ENCODE results near the gene NOVA2.
A peak's percentile ranks its signal among the peaks of the same experiment; 100 is the strongest.

The NOVA2 gene

DNA sequence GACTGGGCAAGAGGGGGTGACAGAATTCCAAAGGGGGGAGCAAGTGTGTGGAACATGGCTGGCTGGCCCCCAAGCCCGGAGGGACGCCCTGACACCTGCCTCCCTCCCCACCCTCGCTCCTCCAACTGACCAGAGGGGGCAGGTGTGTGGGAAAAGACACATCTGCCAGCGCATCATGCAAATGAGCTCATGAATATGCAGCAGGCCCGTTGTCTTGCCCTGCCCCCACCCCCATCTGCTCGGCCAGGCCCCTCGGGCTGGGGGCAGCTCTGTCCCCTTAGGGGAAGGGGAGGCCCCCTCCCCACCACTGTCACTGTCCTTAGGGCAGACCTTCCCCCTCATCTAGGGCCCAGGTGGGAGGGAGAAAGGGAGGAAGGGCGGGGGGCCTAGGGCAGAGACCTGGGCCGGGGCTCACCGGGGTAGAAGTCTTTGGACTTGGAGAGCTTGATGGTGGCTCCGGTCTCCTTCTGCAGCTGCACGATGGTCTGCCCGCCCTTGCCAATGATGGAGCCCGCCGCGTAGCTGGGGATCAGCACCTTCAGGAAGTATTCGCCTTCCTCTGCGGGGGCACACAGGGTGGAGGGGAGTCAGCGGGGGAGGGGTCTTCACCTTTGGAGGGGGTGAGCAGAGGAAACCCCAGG, 12.9 kb downstream of the NOVA2 start:
- no peak for FAIRE-seq

DNA sequence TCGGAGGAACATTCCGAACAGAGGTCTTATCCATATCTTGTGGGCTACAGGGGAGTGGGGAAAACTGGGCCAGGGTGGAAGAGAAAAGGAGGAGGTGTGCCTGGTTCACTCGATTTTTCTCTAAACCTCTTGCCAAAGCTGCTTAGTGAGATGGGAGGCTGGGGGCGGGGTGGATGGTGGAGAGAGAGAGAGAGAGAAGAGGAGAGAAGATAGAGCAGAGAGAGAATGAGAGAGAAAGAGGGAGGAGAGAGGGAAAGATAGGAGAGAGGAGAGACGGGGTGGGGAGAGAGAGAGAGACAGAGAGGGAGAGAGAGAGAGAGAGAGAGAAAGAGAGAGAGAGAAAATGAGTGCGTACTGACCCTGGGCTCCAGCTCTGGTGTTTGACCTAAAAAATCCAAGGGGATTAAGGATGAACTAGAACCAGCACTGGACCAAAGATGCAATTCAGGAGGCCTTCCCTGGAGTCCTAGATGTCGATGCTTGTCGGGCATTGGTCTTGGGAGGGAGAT, 14.1 kb downstream of the NOVA2 start:
- no peak for FAIRE-seq

DNA sequence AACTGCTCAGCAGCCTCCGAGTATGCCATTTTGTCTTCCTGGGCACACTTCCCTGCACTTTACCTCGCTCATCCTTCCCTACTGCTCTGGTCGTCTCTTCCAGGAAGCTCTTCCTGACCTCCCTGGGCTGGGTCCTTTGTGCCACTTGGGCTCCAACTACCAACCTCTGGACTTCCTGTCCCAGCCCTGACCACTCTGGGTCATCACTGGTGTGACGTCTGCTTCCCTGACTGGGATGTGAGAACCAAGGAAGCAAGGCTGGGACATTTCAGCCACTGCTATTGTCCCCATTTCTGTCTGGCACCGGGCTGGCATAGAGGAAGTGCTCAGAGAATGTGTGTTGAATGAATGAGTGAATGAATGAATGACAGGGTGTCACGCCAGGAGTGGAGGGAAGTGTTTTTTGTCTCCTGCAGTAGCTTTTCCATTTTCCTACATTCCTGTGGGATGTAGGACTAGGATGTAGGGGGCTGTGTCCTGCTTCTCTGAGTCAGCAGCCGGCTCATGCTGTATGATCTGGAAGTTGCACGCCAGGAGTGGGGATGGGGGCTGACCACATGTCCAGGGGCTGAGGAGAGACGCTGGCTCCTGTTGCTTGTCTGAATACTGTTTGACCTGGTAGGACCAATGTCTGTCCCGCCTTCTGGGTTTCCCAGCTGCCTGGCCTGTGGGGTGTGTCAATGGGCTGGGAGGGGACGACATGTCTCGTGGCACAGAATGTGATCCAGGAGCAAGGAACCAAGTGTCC, 14.7 kb downstream of the NOVA2 start:
- no peak for FAIRE-seq

DNA sequence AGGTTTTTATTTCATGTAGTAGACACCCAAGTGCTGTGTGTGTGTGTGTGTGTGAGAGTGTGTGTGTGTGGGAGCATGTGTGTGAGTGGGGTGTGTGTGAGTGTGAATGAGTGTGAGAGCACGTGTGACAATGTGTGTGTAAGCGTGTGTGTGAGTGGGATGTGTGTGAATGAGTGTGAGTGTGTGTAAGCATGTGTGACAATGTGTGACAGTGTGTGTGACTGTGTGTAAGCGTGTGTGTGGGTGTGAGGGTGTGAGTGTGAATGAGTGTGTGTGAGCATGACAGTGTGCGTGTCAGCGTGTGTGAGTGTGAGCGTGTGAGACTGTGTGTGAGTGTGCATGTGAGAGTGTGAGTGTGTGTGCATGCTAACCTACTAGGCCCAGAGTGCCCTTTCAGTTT, 15.3 kb downstream of the NOVA2 start:
- FAIRE-seq = no peak

DNA sequence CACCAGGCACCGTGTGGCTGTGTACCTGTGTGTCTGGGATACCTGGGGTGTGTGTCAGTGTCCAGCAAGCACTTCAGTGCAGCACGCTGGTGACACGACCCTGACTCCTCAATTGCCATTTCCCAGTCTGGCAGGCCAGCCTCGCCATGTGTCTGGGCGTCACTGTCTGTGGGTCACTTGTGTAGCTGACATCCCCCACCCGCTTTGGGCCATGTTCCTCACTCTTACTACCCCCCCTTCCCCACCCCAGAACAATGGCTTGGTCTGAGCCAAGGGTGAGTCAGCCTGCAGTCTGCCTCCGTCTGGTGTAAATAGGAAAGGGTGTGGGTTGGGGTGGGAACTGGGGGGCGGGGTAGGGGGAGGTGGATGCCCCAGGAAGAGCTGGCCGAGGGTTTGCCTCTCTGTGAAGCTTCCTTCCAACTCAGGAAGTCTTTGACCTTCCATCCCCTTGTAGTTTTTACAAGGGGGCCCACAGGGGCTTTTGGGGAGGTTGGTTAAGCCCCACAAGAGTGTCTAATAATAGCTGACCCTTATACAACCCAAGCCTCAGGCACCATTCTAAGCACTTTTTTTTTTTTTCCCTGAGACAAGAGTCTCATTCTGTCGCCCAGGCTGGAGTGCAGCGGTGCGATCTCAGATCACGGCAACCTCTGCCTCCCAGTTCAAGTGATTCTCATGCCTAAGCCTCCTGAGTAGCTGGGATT, 17.6 kb downstream of the NOVA2 start:
- no peak for FAIRE-seq

DNA sequence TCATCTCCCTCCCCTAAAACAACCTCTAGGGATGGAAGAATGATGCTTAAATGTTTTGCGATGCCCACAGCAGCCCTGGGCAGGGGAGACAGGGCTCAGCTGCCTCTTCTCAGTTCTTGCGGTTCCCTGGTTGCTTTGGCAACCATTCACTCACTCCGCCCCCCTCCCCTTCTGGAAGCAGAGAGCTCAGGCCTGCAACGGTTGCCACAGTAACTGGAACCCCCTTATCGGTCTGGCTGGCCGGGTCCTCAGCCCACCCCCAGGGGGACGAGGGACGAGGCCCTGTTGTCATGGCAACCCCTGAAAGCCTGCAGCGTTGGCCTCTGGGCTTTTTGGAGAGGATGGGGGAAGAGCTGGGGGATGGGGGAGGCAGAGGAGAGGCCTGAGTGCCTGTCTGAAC, 19.5 kb downstream of the NOVA2 start:
- no peak for FAIRE-seq

DNA sequence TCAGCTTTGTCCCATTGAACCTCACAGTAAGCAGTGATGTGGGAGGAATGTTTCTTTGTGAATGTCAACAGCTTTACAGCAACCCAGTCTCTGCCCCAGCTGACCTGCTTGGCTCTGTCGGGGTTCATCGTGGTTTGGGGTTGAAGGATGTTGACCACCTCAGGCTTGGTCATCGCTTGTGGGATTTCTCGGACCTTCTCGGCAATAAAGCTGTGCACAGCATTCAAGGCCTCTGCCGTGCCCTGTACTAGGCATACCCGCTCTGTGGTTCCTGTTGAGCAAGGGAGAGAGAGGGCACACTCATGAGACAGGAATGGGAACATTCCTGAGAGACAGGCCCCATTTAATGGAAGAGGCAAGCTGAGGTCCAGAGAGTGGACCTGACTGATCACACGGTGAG, 20.0 kb downstream of the NOVA2 start:
- no peak for FAIRE-seq

DNA sequence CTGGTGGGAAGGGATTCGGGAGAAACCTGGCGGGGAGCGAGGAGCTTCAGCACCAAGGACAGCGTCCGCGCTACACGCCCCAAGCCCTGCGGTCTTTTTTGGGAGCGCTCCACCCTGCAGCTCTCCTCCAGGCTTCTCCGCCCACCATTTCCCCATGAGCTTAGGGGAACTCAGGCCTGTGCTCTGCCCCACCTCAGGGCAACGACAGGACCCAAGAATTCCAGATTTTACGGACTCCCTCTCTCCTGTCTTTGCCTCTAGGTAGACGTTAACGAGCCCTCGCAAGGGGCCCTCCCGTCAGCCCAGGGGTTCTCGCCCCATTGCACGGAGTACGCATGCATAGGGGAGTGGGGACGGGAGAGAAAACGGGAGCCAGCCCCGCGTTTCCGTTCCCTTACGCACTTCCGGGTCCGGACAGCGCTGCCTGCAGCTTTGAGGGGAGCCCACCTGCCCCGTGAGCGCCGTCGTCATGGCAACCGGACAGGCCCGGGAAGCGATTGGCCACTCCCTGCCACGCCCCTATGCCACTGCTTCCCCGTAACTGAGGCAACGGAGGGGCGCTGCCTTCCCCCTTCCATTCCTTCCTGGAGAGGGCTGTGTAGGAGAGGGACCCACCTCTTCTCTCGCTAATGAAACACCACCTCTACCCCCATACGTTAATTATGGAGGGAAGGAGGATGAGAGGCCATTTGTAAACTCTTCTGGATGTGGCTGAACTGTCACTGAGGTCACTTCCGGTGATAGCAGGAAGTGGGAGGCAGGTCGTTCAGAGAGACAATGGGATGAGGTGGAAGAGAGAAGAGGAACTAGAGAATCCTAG, 20.8 kb downstream of the NOVA2 start:
- FAIRE-seq = peak; percentile 8

DNA sequence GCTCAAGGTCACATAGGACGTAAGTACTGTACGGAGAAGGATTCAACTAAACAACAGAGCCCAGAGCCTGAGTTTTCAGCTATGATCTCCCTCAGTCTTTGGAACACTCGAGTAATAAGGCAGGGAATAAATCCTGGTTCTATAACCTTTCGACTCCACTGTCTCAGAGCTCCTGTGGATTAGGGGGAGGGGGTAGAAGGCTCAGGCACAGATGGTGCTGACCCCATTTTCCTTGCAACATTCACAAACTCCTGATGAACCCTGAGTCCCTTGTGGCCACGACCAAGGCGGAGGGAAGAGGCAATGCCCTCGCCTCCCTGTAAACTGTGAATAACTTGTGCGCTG, 21.4 kb downstream of the NOVA2 start:
- no peak for FAIRE-seq

DNA sequence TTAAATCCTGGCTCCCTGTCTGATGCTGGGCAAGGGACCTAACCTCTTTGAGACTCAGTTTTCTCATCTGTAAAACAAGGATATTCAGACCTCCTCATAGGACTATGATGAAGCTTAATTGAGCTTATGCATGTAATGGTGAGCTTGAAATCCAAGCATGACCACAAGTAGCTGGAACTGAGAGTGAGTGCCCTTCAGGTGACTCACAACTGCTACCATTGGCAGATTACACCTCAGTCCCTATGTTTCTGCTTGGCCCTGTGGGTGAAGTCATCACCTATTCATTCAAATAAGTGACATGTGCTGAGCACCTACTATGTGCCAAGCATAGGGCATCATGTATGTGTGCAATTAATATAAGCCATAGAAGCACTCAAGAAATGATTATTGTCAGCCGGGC, 25.7 kb downstream of the NOVA2 start:
- no peak for FAIRE-seq

DNA sequence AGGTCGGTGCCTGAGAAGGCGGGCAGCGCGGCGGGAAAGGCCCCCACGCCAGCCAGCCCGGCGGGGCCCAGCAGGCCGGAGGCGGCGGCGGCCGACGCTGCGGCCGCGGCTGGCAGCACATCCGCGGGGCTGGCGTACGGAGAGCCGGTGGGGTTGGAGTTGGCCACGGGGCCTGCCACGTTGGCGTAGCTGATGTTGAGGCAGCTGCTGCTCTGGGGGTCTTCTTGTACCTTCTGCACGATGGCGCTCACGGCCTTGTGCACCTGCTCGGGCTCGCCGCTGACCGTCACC, 33.2 kb downstream of the NOVA2 start:
- FAIRE-seq = no peak

DNA sequence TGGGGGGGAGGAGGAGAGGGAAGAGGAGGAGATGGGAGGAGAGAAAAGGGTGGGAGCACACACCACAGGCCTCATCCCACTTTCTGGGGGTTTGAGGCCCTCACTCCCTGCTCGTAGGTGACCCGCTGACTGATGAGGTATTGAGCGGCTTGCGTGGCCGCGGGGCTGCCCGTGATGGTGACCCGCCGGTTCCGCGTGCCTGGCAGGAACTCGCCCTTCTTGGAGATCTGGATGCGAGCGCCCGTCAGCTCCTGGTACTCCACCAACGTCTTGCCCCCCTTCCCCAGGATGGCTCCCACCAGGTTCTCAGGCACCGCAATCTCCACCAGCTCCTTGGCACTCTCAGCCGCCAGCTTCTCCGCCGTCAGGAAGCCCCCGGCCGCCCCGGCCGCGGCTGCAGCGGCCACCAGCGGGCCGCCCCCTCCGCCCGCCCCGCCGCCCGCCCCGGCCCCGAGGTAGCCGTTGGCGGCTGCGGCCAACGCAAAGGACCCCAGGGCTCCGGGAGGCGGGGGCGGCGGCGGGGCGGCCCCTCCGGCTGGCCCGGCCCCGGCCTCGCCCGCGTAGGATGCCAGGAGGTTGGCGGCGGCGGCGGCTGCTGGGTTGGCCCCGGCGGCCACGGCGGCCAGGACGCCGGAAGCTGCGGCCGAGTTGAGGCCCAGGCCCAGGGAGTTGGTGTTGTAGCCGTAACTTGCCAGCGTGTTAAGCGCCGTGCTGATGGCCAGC, 33.7 kb downstream of the NOVA2 start:
- FAIRE-seq = no peak

DNA sequence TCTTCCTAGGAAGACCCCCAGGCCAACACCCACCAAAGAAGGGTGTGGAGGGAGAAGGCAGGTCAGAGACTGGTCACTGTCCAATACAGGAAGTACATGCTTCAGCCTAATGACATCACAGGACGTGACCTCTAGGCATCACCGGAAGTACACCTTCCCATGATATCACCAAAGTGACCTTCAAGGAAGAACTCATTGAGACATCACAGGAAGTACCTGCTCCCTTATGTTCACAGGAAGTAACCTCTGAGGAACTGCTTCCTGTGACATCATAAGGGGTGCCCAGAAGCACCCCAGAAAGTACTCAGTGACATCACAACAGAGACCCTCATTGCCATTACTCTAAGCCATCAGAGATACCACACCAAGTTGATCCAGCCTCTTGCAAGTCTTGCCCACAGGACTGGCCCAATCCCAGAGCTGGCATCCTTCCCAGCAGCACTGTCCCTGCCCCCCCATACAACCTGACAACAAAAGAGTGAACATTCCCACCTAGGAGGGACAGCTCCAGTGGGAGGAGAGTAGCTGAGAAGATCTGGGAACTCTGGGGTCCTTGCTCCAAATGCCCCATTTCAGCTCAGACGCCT, 34.8 kb downstream of the NOVA2 start:
- no peak for FAIRE-seq

DNA sequence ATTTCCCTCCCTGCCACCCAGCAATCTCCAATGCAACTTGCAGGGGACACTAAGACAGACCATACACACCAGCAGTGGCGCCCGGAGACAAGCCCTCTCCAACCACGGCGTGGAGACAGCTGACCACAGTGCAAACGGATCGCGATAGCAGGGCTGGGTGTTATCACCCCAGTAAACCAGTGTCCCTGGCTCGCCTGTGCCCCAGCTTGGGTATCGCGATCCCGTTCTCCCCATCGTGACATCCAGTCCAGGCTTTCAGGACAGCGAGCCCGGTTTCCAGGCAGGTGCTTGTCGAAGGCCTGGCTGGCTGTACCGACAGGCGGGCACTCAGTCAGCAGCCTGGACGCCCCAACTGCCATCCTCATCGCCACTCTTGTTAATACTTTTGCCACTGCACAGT, 38.4 kb downstream of the NOVA2 start:
- no peak for FAIRE-seq

DNA sequence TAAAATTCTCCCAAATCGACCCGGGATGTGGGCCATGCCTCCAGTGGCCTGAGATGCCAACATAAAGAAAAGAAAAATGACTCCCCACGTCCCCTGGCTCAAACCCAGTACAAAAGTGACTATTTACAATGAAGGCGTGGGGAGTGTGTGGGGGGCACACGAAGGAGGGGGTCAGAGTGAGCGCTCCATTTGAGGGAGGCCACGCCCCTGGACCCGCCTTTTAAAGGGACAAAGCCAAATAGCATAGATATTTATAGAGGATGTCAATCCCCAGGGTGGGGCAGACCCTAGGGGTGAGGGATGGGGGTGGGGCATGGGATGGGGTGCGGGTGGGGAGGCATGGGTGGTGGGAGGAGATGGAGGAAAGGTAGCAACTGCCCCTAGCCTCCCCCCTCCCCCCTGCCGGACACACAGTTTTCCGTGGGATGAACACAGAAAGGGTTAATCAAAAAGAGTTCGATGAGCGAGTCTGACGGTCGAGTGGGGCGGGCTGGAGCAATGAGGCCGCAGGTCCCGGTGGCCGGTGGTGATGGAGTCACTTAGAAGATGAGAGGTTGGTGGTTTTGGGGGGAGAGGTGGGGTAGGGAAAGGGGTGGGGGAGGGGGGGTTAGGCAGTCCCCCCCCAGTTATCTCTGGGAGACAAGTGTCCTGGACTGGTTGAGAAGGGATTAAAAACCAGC, 39.0 kb downstream of the NOVA2 start:
- FAIRE-seq = no peak

DNA sequence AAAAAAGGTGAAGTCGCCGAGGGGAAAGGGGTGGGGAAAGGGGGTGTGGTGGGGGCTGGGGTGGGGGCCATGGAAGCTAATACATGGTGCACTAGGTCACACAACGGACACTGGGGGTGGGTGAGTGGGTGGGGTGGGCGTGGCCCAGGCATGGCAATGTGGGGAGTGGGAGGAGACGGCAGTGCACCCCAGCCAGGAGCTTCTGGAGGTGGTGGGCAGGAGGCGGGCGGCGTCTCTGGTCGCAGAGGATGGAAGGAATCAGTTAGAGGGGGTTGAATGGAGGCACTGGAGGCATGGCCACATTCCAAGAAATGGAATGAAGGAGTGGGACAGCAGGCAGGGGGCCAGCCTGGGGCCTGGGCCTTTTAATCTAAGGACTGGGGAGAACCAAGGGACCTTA, 39.9 kb downstream of the NOVA2 start:
- no peak for FAIRE-seq

DNA sequence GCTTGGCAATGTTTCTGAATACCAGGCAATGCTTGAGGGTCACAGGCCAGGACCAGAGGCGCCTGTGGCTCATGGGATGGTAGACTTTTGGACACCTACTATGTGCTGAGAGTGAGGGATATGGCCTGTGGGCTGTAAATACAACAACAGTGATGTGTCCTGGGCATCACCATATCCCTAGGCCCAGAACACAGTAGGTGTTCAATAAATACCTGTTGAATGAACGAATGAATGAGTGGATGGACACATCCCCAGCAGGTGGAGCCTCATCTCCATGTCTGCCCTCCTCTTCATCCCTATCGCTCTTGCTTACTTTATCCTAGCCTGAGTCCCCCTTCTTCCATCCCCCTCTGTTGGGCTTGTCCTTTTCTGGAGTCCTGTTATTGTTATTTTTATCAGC, 42.6 kb downstream of the NOVA2 start:
- no peak for FAIRE-seq

DNA sequence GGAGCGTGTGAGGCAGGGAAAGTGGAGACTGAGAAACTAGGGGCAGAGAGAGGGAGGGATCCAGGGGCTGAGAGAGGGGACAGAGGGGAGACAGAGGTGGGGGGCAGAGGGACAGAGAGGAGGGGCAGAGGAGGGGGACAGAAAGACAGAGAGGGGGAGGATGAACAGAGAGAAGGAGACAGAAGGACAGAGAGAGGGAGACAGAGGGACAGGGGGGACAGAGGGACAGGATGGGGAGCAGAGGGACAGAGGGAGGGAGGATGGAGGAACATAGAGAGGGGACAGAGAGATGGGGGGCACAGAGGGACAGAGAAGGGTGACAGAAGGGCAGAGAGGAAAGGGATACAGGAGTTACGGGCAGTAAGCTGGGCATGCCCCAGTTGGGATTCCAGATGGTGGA, 44.4 kb downstream of the NOVA2 start:
- no peak for FAIRE-seq

DNA sequence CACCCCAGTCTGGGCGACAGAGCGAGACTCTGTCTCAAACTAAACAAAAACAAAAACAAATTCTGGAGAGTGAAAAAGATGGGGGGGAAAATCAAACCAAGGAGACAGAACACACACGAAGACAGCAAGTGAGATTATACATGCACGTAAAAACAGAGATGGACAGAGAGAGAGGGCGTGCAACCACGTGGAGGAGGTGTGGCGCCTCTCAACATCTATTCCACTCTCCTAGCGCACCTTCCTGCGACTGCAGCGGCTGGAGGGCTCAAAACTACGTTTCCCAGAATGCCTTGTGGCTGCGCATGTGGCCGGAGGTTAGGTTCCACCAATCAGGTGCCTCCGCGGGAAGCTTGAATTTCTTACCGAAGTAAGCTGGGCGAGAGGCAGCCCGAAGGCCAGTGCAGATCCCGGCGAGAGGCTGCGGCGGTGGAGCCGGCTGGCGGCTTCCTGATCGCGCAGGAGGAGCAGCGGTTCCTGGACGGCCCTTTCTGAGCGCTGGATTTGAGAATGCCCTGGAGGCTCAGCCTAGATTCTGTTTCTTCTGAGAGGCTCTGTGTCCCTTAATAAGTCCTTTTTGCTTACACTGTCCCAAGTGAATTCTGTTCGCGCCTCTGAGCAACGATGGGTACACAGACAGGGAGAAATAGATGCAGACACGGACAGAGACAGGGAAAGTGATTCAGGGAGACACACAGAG, 46.0 kb downstream of the NOVA2 start:
- peak; percentile 94 for FAIRE-seq

DNA sequence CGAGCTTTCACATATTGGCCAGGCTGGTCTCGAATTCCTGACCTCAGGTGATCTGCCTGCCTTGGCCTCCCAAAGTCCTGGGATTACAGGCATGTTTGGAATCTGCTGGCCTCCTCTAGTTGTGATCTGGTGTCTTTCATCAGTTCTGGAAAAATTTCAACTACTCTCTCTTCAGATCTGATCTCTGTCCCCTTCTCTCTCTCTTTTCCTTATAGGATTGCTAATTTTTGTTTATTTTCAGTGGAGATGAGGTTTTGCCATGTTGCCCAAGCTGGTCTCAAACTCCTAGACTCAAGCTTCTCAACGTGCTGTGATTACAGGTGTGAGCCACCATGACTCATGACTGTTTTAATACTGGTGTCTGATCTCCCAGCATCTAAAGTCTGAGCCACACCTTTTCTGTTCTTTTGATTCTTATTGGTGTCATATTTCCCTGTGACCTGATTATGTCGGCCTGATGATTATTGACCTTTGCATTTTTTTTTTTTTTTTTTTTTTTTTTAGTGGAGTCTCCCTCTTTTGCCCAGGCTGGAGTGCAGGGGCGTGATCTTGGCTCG, 48.7 kb downstream of the NOVA2 start:
- FAIRE-seq = no peak

DNA sequence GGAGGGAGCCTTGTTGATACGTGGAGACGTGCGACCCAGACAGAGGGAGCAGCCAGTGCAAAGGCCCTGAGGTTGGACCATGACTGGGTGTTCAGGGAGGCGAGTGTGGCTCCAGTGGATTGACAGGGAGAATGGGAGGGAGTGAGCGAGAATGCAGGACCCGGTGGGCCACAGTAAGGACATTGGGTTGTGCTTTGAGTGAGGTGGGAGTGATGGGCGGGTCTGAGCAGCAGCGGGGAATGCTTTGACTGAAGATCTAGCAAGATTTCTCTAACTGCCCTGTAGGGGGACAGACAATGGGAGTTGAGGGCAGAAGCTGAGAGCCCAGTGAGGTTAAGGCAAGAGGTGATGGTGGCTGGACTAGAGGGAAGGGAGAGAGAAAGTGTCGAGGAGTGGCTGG, 51.4 kb downstream of the NOVA2 start:
- no peak for FAIRE-seq

Data from G401.6 (cell line).